ENCODE results near the gene CCDC74B.
"Not testable (repeated sequence)": the region's sequence is repeated elsewhere in the genome, so short reads cannot be mapped to it uniquely, and the experiment has no call there.

DNA sequence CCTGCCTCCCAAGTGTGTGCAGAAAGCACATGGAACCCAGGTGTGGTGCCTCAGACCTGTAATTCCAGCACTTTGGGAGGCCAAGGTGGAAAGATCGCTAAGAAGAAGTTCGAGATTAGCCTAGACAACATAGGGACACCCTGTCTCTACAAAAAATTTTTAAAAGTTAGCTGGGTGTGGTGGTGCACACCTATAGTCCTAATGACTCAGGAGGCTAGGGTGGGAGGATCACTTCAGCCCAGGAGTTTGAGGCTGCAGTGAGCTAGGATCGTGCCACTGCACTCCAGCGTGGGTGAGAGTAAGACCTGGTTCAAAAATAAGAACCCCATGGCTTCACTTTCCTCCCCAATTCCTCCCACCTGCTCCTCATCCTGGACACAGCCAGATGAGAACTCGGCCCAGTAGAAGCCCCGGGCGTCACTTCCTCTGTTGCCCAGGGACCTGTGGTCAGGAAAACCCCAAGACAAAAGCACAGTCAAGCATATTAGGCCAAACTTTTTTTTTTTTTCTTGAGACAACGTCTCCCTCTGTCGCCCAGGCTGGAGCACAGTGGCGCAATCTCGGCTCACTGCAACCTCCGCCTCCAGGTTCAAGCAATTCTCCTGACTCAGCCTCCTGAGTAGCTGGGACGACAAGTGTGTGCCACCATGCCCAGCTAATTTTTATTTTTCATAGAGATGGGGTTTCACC lies 13.1 kb upstream of the CCDC74B start:
- TF ChIP-seq, protein P1, sequence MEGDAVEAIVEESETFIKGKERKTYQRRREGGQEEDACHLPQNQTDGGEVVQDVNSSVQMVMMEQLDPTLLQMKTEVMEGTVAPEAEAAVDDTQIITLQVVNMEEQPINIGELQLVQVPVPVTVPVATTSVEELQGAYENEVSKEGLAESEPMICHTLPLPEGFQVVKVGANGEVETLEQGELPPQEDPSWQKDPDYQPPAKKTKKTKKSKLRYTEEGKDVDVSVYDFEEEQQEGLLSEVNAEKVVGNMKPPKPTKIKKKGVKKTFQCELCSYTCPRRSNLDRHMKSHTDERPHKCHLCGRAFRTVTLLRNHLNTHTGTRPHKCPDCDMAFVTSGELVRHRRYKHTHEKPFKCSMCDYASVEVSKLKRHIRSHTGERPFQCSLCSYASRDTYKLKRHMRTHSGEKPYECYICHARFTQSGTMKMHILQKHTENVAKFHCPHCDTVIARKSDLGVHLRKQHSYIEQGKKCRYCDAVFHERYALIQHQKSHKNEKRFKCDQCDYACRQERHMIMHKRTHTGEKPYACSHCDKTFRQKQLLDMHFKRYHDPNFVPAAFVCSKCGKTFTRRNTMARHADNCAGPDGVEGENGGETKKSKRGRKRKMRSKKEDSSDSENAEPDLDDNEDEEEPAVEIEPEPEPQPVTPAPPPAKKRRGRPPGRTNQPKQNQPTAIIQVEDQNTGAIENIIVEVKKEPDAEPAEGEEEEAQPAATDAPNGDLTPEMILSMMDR (IDR thresholded peaks at IDR 0.05), result not testable (repeated sequence)
- TF ChIP-seq POLR2A (IDR thresholded peaks at IDR 0.05), result not testable (repeated sequence)
